ENCODE data around the gene RNF14. TPM values are rescaled to one million over a fixed set of nuclear protein-coding genes. Genes with fewer than 3 reads are reported as not detected.

Gene RNF14
- total and polyA plus RNA-seq, 4 donors = 22.9 to 50.6 (median 32.5) TPM

DNA sequence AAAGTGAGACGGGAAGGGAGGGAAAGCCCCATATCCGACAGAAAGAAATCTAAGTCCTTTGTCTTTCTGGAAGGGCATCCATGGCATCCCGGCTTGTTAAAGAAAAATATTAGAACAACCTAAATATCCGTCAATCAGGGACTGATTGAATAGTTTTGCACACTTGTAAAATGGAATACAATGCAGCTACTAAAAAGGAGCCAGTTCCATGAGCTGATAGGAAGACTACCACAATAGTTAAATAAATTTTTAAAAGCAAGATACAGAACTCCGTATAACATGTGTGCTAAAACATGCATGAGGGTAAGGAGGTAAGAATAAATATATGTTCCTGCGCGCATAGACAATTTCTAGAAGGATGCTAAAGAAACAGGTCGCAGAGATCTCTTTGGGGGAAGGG, 56.7 kb downstream of the RNF14 start:
- no peak for TF ChIP-seq RAD21 (IDR thresholded peaks at IDR 0.05)
- TF ChIP-seq TAF1 (conservative IDR thresholded peaks at IDR 0.05) = no peak
- no peak for TF ChIP-seq GABPA (IDR thresholded peaks at IDR 0.05 in 1 of 2, conservative IDR thresholded peaks at IDR 0.05 in 1 of 2)
- Histone ChIP-seq H3K4me1 (ENCODE audit: control insufficient read depth in 4 of 4, insufficient read depth in 4 of 4, low read length in 3 of 4) (peaks cover 0 to 10% (median 6%) of the 10 kb centered on the region in 4 donors), H3K4me3 (ENCODE audit: low read depth in 1 of 3, low read length in 3 of 3) (no peak overlapping the region), H3K9ac (ENCODE audit: low read depth in 1 of 2, low read length in 2 of 2) (no peak overlapping the region), H3K27ac (ENCODE audit: low read depth in 1 of 2, low read length in 2 of 2) (no peak overlapping the region), H3K27me3 (ENCODE audit: control insufficient read depth in 4 of 4, insufficient read depth in 4 of 4, low read length in 3 of 4) (no peaks in the 10 kb centered on the region), H3K9me3 (ENCODE audit: control insufficient read depth in 4 of 4, low read length in 3 of 4) (no peaks in the 10 kb centered on the region), H3K36me3 (ENCODE audit: control insufficient read depth in 4 of 4, insufficient read depth in 3 of 4, low read depth in 1 of 4, low read length in 3 of 4) (no peaks in the 10 kb centered on the region)
- 81% methylated on average over 8 of the region's 8 CpGs for WGBS
- no peak for DNase-seq (ENCODE audit: low spot score)

DNA sequence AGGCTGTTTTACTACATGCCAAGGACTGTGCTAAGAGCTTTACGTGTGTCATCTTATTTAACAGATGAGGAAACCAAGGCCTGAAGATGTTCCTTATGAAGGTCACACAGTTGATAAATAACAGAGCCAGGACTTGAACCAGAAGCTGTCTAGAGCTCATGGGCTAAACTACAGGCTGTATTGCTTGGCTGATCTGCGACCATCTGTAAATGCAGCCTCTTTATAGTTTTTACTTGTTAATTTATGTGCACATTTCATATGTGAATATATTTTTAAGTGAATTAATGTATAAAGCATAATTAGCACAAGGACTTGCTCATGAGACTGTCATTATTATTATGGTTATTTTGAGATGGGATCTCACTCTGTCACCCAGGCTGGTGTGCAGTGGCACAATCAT, 63.2 kb downstream of the RNF14 start:
- Histone ChIP-seq H3K27me3 (ENCODE audit: control insufficient read depth in 4 of 4, insufficient read depth in 4 of 4, low read length in 3 of 4) (no peaks in the 10 kb centered on the region), H3K9me3 (ENCODE audit: control insufficient read depth in 4 of 4, low read length in 3 of 4) (no peaks in the 10 kb centered on the region), H3K36me3 (ENCODE audit: control insufficient read depth in 4 of 4, insufficient read depth in 3 of 4, low read depth in 1 of 4, low read length in 3 of 4) (no peaks in the 10 kb centered on the region), H3K4me1 (ENCODE audit: control insufficient read depth in 4 of 4, insufficient read depth in 4 of 4, low read length in 3 of 4) (no peaks in the 10 kb centered on the region), H3K27ac (ENCODE audit: low read depth in 1 of 2, low read length in 2 of 2) (no peak overlapping the region), H3K4me3 (ENCODE audit: low read depth in 1 of 3, low read length in 3 of 3) (no peak overlapping the region), H3K9ac (ENCODE audit: low read depth in 1 of 2, low read length in 2 of 2) (no peak overlapping the region)
- DNase-seq (ENCODE audit: low spot score) = no peak
- TF ChIP-seq REST (IDR thresholded peaks at IDR 0.05) (no peak), ZBTB33 (IDR thresholded peaks at IDR 0.05) (no peak), FOXA2 (IDR thresholded peaks at IDR 0.05) (no peak), SP1 (IDR thresholded peaks at IDR 0.05) (no peak), TAF1 (conservative IDR thresholded peaks at IDR 0.05) (no peak), RXRA (IDR thresholded peaks at IDR 0.05) (no peak), GABPA (IDR thresholded peaks at IDR 0.05 in 1 of 2, conservative IDR thresholded peaks at IDR 0.05 in 1 of 2) (no peak)
- WGBS = 94% methylated on average over 2 of the region's 2 CpGs

- no peaks in the 10 kb centered on the region for H3K27me3 ChIP-seq (ENCODE audit: control insufficient read depth in 4 of 4, insufficient read depth in 4 of 4, low read length in 3 of 4)
- no peak overlapping the region for H3K4me3 ChIP-seq (ENCODE audit: low read depth in 1 of 3, low read length in 3 of 3)
- H3K36me3 ChIP-seq (ENCODE audit: control insufficient read depth in 4 of 4, insufficient read depth in 3 of 4, low read depth in 1 of 4, low read length in 3 of 4) = no peaks in the 10 kb centered on the region
- WGBS = 77% methylated on average over 19 of the region's 19 CpGs
- H3K4me1 ChIP-seq (ENCODE audit: control insufficient read depth in 4 of 4, insufficient read depth in 4 of 4, low read length in 3 of 4) = no peaks in the 10 kb centered on the region
- no peak for DNase-seq (ENCODE audit: low spot score)
- no peaks in the 10 kb centered on the region for H3K9me3 ChIP-seq (ENCODE audit: control insufficient read depth in 4 of 4, low read length in 3 of 4)
- H3K27ac ChIP-seq (ENCODE audit: low read depth in 1 of 2, low read length in 2 of 2) = no peak overlapping the region
- H3K9ac ChIP-seq (ENCODE audit: low read depth in 1 of 2, low read length in 2 of 2) = no peak overlapping the region
- TF ChIP-seq RAD21 (IDR thresholded peaks at IDR 0.05) = no peak
- TF ChIP-seq, protein P1, sequence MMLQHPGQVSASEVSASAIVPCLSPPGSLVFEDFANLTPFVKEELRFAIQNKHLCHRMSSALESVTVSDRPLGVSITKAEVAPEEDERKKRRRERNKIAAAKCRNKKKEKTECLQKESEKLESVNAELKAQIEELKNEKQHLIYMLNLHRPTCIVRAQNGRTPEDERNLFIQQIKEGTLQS (IDR thresholded peaks at IDR 0.05) = no peak
- no peak for TF ChIP-seq SP1 (IDR thresholded peaks at IDR 0.05)
- no peak for TF ChIP-seq REST (IDR thresholded peaks at IDR 0.05)
- no peak for TF ChIP-seq GABPA (IDR thresholded peaks at IDR 0.05 in 1 of 2, conservative IDR thresholded peaks at IDR 0.05 in 1 of 2)
- no peak for TF ChIP-seq ZBTB33 (IDR thresholded peaks at IDR 0.05)
- no peak for TF ChIP-seq HNF4G (IDR thresholded peaks at IDR 0.05)
- TF ChIP-seq FOXA1 (IDR thresholded peaks at IDR 0.05) = no peak
- TF ChIP-seq FOXA2 (IDR thresholded peaks at IDR 0.05) = no peak
- TF ChIP-seq HNF4A (conservative IDR thresholded peaks at IDR 0.05) = no peak
- no peak for TF ChIP-seq RXRA (IDR thresholded peaks at IDR 0.05)
- TF ChIP-seq EGR1 (IDR thresholded peaks at IDR 0.05; ENCODE audit: low read depth in 2 of 2) = no peak
- TF ChIP-seq JUND (IDR thresholded peaks at IDR 0.05) = no peak
Observed at GRCh38 chr5:142032747-142033631, 64.1 kb downstream of the RNF14 start.

Data from liver (tissue), 9 donors.